Purkinje cell (primary cell): ENCODE measurements around the gene HCRTR1. TPM values are rescaled to one million over a fixed set of nuclear protein-coding genes. Genes with fewer than 3 reads are reported as not detected.

ENCODE experiments used
- polyA plus RNA-seq: library from polyadenylated mRNA; unstranded; fragments of >200 nt; fragmentation: Nextera tagmentation; gene quantifications from 2 replicates; pipeline ENCODE4 v1.2.1, GENCODE V29; 2014

The HCRTR1 gene
- polyA plus RNA-seq = not detected in 2 replicates

DNA sequence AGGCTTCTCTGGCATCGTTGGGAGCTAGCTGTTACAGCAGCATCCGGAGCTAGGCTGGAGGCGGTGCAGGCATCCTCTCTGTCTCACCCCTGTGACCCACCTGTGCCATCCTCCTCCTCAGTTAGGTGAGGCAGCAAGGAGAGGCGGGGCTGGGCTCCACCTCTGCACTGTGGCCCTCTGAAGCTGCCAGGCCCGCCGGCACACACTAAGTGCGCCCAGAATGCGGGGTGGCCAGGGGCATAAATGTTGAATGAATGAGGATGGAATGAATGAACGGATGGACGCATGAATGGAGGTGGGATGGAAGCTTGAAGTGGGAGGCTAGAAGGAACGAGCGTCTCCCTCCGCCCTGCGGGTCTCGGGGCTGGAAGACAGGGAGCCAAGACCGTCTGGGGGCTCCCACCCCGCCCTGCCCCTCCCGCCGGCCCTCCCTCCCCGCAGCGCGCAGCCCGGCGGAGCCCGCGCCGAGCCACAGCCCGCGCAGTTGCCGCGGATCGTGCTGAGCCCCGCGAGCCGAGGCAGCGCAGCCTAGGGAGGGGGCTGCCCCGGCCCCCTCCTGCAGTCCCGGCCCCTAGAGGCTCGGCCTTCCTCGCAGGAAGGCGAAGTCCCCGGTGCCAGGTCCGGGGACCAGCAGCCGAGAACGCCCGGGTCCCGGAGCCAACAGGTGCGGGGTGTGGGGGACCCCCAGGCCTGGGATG lies at the start of gene HCRTR1:
HCRTR1 (plus strand) TSS at position 472 of the 698 bp plus-strand sequence. CDS start 1,504 bp downstream, outside the sequence.

DNA sequence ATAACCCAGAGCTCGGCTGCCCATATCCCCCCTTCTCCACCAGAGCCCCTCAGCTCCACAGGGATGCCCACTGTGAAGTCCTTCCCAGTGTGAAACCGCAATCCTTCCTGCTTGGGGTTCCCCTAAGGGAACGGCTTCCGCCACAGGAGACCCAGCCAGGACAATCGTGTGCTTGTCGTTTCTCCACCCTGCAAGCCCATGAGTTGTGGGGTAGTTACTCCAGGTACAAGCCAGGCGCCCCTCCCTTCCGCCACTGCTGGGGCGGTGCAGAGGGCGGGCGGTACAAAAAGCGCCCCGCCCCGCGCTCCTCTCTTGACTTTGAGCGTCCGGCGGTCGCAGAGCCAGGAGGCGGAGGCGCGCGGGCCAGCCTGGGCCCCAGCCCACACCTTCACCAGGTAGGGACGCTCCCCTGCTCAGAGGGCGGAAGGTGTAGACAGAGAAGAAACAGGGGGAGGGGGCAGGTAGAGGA lies 41.3 kb upstream of the HCRTR1 start, which contains the start of gene TINAGL1:
TINAGL1 (plus strand) TSS at position 315 of the 469 bp plus-strand sequence. CDS start 634 bp downstream, outside the sequence.

DNA sequence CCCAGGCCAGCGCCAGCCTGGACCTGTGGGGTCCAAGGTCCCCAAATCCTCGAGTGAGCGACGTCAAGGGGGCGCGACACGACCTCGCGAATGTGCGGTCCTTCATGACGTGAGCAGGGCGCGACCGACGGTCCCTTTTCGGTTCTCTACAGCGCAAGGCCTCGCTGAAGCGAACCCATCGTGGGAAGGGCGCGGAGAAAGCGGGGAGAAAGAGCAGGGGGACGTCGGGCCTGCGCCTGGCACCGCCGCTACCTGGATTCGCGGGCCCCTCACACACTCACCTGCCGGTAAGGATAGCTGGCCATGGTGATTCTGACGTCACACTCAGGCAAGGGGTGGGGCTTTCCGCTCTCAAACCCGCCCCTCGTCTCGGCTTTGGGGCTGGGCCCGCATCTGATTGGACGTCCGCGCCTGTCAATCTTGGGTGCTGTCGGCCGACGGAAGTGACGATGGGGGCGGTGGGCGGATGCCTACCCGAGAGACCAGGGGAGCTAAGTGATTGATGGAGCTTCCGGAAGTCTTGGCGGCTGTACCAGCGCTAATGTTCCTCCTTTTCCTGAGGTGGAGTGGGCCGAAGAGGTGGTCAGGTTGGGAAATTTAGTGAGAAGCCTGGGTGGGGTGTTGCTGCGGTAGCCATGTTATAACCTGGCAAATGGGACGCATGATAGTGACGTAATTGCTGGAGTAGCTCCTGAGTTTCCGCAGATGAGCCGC lies 27.2 kb downstream of the HCRTR1 start, which contains the start of gene PEF1:
PEF1 (minus strand) TSS at position 317 of the 714 bp plus-strand sequence; CDS start at position 305, 12 bp downstream.

Other genes starting within 250 kb of the HCRTR1 start
- 242 and 583 TPM in 2 replicates for gene FABP3, start 244.6 kb upstream of the HCRTR1 start, polyA plus RNA-seq
- gene SERINC2, start 204.5 kb upstream of the HCRTR1 start, polyA plus RNA-seq = 0.24 and 1.2 TPM in 2 replicates
- gene TINAGL1, start 41.2 kb upstream of the HCRTR1 start, polyA plus RNA-seq = not detected in 2 replicates
- 26.0 and 38.3 TPM in 2 replicates for gene PEF1, start 27.2 kb downstream of the HCRTR1 start, polyA plus RNA-seq
- gene COL16A1, start 86.3 kb downstream of the HCRTR1 start, polyA plus RNA-seq = 0.13 and 1.6 TPM in 2 replicates
- gene ADGRB2, start 146.7 kb downstream of the HCRTR1 start, polyA plus RNA-seq = 0.15 and 6.8 TPM in 2 replicates
- gene SPOCD1, start 198.3 kb downstream of the HCRTR1 start, polyA plus RNA-seq = not detected in 2 replicates